Fibroblast of the conjunctiva (primary cell): ENCODE results near the gene SWI5.

ENCODE experiments used
- DNase-seq: peaks from one replicate; pipeline ENCODE4 v3.0.0-alpha.2; 2010; ENCODE audit warnings: low read depth

The SWI5 gene

GRCh38 chr9:128252317-128253139 is 23.5 kb upstream of the SWI5 start:
- no peak for DNase-seq

GRCh38 chr9:128253140-128253990 is 22.7 kb upstream of the SWI5 start:
- no peak for DNase-seq

GRCh38 chr9:128253991-128254346 is 22.1 kb upstream of the SWI5 start:
- DNase-seq = no peak

- no peak for DNase-seq
These were observed 21.7 kb upstream of the SWI5 start for GRCh38 chr9:128254362-128254761.

DNA sequence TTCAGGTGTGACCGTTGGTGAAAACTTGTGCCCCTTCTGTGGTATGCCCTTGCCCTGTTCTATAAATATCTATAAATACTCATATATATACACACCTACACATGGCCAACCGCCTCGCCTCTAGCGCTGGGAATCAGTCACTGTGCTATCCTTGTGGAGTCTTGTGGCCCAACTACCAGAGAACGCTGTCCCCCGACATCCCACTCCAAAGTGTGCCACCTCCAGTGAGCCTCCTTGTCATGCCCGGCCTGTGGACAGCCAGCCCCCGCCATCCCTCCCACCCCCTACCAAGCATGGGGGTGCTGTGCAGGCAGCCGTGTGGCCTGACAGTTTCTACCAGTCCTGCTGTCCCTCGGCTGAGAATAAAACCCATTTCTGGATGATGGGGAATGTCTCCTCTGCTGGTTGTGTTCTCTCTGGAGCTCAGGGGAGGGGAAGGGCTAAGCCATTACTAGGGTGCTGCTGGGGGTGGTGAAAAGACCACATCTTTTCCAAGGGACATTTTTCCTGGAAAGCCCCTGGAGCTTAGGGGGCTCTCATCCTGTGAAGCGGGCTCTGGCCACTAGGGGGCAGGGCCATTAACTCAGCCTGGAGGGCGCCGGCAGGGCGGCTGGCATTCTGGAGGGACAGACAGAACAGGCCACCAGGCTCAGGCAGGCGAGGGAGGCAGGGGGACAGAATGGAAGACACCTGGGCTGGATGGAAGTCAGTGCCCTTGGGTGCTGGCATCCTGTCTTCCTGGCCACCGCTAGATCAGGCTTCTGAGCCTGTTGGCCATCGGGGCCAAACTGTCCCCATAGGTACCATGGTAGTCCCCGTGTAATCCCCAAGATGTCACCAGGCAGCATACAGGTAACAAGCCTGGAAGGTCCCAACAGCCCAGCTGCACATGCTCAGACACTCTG is 21.0 kb upstream of the SWI5 start:
- DNase-seq = no peak

DNA sequence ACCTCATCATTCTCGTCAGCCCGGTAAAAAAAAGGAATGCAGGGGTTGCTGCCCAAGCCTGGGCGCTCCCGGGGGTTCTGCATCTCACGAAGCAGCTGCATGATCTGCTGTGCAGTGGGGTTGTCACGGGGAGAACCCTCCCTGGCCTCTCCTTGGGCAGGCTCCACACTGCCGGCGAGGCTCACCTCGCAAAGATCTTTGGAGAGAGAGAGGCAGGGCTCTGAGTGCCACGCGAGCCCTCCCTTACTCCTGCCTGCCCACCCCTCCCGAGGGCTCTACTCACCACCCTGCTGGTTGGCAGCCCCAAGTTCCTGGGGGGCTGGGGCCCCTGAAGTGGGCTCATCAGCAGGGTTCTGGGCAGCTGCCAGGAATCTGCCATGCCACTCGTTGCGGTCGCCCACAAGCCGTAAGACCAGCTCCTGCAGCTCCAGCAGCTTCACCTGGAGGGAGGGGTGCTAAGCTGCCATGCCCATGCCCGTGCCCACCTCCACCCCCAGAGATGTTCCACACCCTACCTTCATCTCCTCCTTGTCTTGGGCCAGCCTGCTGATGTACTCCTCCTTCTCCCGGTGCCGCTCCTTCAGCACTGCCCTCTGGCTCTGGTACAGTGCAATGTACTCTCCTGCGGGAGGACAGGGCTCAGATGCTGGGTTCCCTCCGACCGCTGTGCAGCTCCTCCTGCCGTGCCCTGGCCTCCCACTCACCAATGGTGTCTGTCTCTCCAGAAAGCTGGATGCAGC is 18.8 kb upstream of the SWI5 start:
- no peak for DNase-seq

DNA sequence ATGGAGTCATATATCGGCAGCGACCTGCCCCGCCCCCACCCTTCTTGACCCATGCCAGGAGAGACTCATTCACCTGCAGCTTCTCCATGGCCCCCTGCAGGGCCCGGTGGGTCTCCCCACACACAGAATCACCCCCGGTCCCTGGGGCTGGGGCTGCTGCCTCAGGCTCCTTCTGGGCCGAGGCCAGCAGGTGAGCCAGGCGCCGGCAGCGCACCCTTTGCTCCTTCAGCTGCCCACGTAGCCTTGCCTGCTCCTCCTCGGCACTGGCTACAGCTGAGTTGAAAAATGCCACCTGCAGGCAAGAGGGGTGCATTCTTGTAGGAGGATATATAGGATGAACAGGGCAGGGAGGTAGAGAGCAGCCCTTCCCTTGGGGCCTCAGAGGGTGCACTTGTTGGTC is 18.2 kb upstream of the SWI5 start:
- no peak for DNase-seq

- no peak for DNase-seq
These were observed 17.8 kb upstream of the SWI5 start for GRCh38 chr9:128258326-128258725.

DNA sequence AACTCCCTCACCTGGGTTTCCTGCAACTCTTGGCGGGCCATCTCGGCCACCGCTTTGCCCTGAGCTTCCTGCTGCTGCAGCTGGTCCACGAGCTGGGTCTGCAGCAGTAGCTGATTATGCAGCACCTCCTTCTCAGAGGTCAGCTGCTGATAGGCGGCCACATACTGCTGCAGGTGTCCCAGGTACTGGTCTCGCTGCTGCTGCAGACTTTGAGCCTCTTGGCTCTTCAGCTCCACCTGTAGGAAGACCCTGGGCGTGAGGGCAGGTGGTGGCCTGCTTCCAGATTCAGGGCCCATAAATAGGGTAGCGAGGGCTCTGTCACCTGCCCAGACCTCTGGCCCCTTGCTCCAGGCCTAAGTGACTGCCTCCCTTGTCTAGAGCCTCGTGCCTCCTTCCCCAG is 16.9 kb upstream of the SWI5 start:
- DNase-seq = no peak

GRCh38 chr9:128260340-128260739 is 15.7 kb upstream of the SWI5 start:
- DNase-seq = no peak

GRCh38 chr9:128262687-128263086 is 13.4 kb upstream of the SWI5 start:
- DNase-seq = no peak

DNA sequence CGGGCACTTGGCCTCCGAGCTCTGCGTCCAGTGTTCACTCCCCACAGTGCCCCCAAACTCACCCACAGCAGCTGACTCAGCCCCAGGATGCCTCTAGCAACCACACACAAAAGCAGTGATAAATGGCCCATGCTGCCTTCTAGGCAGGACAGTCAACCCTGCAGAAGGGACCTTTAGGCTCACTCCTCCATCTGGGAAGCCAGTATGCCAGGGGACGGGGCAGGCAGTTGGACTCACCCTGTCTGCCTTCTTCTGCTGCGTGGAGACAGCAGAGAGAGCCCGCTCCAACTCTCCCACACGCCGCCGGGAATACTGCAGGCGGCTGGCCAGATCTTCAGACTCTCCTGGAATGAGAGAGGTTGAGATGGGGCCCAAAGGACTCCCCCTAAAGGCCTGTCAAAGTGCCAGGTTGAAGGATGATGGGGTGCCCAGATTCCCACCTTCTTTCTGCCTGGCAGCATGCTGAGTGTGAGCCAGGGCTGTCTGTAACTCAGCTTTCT is 10.7 kb upstream of the SWI5 start:
- no peak for DNase-seq

- no peak for DNase-seq
These were observed 9.0 kb upstream of the SWI5 start for GRCh38 chr9:128266868-128267590.

GRCh38 chr9:128271112-128271511 is 5.0 kb upstream of the SWI5 start:
- DNase-seq = no peak

DNA sequence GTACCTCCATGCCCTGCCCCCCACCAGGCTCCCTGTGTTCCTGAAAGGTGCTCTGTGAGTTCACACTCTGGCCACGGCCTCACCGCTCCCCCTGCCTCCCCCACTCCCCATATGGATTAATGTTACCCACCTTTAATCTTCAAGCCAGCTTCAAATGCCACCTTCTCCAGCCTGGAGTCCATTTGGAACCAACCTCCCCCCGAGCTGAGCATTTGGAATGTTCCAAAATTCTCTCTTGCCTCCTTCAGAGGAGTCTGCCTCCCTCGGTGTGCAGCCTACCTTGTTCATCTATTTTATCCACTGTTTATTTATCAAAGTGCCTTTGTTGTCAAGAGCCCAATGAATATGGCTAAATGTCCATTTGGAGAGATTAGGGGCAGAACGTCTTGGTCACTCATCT is 4.6 kb upstream of the SWI5 start:
- DNase-seq = no peak

- DNase-seq = no peak
These were observed 1.8 kb upstream of the SWI5 start for GRCh38 chr9:128274245-128274644.

DNA sequence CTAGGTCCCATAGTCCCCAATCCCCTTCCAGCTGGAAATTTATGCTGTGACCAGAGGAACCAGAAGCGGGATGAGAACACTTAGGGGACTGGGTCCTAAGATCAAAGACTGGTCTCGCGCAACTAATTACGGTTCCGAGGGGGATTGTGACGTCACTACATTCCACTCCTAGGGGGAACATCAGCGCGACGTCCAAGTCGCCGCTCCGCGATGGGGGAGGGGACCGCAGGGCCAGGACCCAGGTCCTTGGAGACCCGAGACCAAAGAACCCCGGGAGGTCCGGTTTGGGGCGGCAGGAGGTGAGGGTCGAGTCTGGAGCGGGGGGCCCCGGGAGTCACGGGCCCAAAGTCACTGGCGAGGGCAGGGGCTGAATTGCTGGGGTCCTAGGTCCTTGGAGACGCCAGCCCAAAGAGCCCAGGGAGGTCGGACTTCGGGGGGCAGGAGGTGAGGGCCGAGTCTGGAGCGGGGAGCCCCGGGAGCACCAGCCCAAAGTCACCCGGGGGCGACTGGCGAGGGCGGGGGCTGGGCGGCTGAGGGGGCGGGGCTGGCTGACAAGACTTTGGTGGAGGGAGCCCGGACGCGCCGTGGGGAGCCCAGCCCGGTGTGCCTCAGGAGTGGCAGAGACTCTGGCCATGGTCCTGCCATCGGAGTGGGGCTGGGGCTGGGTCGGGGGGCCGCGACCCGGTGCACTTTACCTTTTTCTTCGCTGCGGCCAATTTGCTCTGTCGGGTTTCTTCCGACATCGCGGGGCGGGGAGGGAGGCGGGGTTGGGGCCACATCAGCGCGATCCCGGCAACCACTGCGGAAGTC is 673 bp upstream of the SWI5 start, which contains the start of gene GOLGA2:
TSS of gene GOLGA2 (minus strand) at position 810 of the 810 bp plus-strand sequence. CDS start at position 779, 31 bp downstream.
- DNase-seq = no peak

GRCh38 chr9:128276574-128277270 is 646 bp downstream of the SWI5 start:
- DNase-seq = no peak
